IMR-90 (cell line): ENCODE measurements around the gene HORMAD2. TPM values are rescaled to one million over a fixed set of nuclear protein-coding genes. Genes with fewer than 3 reads are reported as not detected.

ENCODE experiments used
- ATAC-seq: fragments of 200-7000 bp; cut with Tn5 transposase; 2 replicates; pipeline ENCODE4 v1.9.1; 2020; ENCODE audit warnings: low read depth, mild to moderate bottlenecking, moderate library complexity
- BruUV-seq: library from RNA; stranded (reverse); fragments of 400-500 nt; replicated peaks from 2 replicates; lab custom pipeline; 2021; lab: Mats Ljungman, UMichigan
- CTCF ChIA-PET: fragments of 300-600 bp; formaldehyde crosslinking; extraction: SDS; loops from one replicate; lab custom pipeline; 2021; ENCODE audit warnings: antibody characterized with exemption; lab: Yijun Ruan, JAX
- POLR2A ChIA-PET: fragments of 300-600 bp; sonication (Branson Sonifier 250); formaldehyde crosslinking; loops from one replicate; lab custom pipeline; 2022; ENCODE audit warnings: antibody characterized with exemption; ENCODE audit not compliant: unreplicated experiment; lab: Charles Lee
- DNase-seq: peaks from one replicate; pipeline ENCODE4 v3.0.0; 2013
- H2AFZ ChIP-seq: replicated peaks from 2 replicates; pipeline ENCODE3; 2013; ENCODE audit warnings: low read length, mild to moderate bottlenecking; ENCODE audit not compliant: poor library complexity
- H2AK5ac ChIP-seq: 2 replicates; pipeline ENCODE4 v1.6.1; 2013; ENCODE audit warnings: low read depth, low read length, inconsistent platforms
- H2AK9ac ChIP-seq: replicated peaks from 2 replicates; pipeline ENCODE3; 2013; ENCODE audit warnings: mild to moderate bottlenecking, low read depth, low read length, moderate library complexity; ENCODE audit not compliant: poor library complexity
- H2BK120ac ChIP-seq: 2 replicates; pipeline ENCODE4 v1.6.1; 2013; ENCODE audit warnings: low read depth, low read length, inconsistent platforms
- H2BK15ac ChIP-seq: 3 replicates; pipeline ENCODE4 v1.6.1; 2013; ENCODE audit warnings: low read depth, low read length, inconsistent platforms
- H2BK20ac ChIP-seq: 2 replicates; pipeline ENCODE4 v1.6.1; 2013; ENCODE audit warnings: low read depth, mild to moderate bottlenecking, inconsistent platforms, low read length, moderate library complexity
- H2BK5ac ChIP-seq: 2 replicates; pipeline ENCODE4 v1.6.1; 2013; ENCODE audit warnings: mild to moderate bottlenecking, low read depth, low read length, inconsistent platforms; ENCODE audit not compliant: poor library complexity, severe bottlenecking
- H3K14ac ChIP-seq: replicated peaks from 2 replicates; pipeline ENCODE4 v1.6.1; 2013; ENCODE audit warnings: low read depth, low read length, inconsistent platforms
- H3K18ac ChIP-seq: 2 replicates; pipeline ENCODE4 v1.6.1; 2013; ENCODE audit warnings: low read depth, low read length, control low read depth
- H3K23ac ChIP-seq: 2 replicates; pipeline ENCODE4 v1.6.1; 2013; ENCODE audit warnings: low read depth, low read length, inconsistent platforms
- H3K27ac ChIP-seq: 2 replicates; pipeline ENCODE4 v1.5.1; 2013; ENCODE audit warnings: mild to moderate bottlenecking, control low read depth, low read length; ENCODE audit not compliant: insufficient read depth
- H3K27me3 ChIP-seq: 2 replicates; pipeline ENCODE4 v1.6.1; 2013; ENCODE audit warnings: low read length; ENCODE audit not compliant: control insufficient read depth, insufficient read depth
- H3K36me3 ChIP-seq: 2 replicates; pipeline ENCODE4 v1.6.1; 2013; ENCODE audit warnings: low read length, mixed read lengths; ENCODE audit not compliant: control insufficient read depth, insufficient read depth
- H3K4ac ChIP-seq: 2 replicates; pipeline ENCODE4 v1.6.1; 2013; ENCODE audit warnings: low read depth, low read length, inconsistent platforms
- H3K4me1 ChIP-seq: 2 replicates; pipeline ENCODE4 v1.6.1; 2013; ENCODE audit warnings: low read length, mixed read lengths; ENCODE audit not compliant: control insufficient read depth, insufficient read depth
- H3K4me2 ChIP-seq: 2 replicates; pipeline ENCODE4 v1.6.1; 2013; ENCODE audit warnings: low read depth, mild to moderate bottlenecking, control low read depth, low read length, moderate library complexity
- H3K4me3 ChIP-seq: 2 replicates; pipeline ENCODE4 v1.5.1; 2013; ENCODE audit warnings: low read depth, mild to moderate bottlenecking, control low read depth, low read length, moderate library complexity; ENCODE audit not compliant: insufficient read depth
- H3K56ac ChIP-seq: 2 replicates; pipeline ENCODE4 v1.6.1; 2013; ENCODE audit warnings: low read length, inconsistent platforms; ENCODE audit not compliant: insufficient read depth; ENCODE audit errors: extremely low read depth
- H3K79me1 ChIP-seq, 2 experiments: 2 replicates each; pipeline ENCODE4 v1.6.1; 2013; ENCODE audit warnings: low read length in 2 of 2, inconsistent platforms in 1 of 2, low read depth in 1 of 2
- H3K9ac ChIP-seq: 2 replicates; pipeline ENCODE4 v1.6.1; 2013; ENCODE audit warnings: low read depth, low read length, control low read depth
- H3K9me1 ChIP-seq: 2 replicates; pipeline ENCODE4 v1.6.1; 2013; ENCODE audit warnings: low read length, inconsistent platforms; ENCODE audit not compliant: insufficient read depth
- H3K9me3 ChIP-seq: 2 replicates; pipeline ENCODE4 v1.6.1; 2013; ENCODE audit warnings: low read length; ENCODE audit not compliant: control insufficient read depth, insufficient read depth
- H4K20me1 ChIP-seq: 2 replicates; pipeline ENCODE4 v1.6.1; 2013; ENCODE audit warnings: low read length, inconsistent platforms; ENCODE audit not compliant: insufficient read depth
- H4K5ac ChIP-seq: 2 replicates; pipeline ENCODE4 v1.6.1; 2013; ENCODE audit warnings: mild to moderate bottlenecking, low read depth, low read length, control low read depth
- H4K8ac ChIP-seq, 2 experiments: 2 replicates each; pipeline ENCODE4 v1.6.1; 2013; ENCODE audit warnings: low read depth in 2 of 2, low read length in 2 of 2, control low read depth in 1 of 2, inconsistent platforms in 1 of 2
- H4K91ac ChIP-seq: 2 replicates; pipeline ENCODE4 v1.6.1; 2013; ENCODE audit warnings: low read depth, low read length, inconsistent platforms; ENCODE audit not compliant: insufficient read depth
- MAFK ChIP-seq: IDR thresholded peaks from 2 replicates; pipeline ENCODE4 v1.6.1; 2012; ENCODE audit warnings: low read depth, low read length, improper control_type of control experiment
- NFE2L2 ChIP-seq: fragments of 150-350 bp; IDR thresholded peaks from 2 replicates; pipeline ENCODE4 v1.6.1; 2016; ENCODE audit warnings: low read depth, mild to moderate bottlenecking, low read length
- RAD21 ChIP-seq: IDR thresholded peaks from 2 replicates; pipeline ENCODE4 v1.6.1; 2012; ENCODE audit warnings: low read length, improper control_type of control experiment
- dilution Hi-C: fragments of 300-500 bp; cut with HindIII; formaldehyde crosslinking; loops from one replicate; pipeline ENCODE4 v1.14.3; 2018; ENCODE audit warnings: low sequenced_read_pairs; ENCODE audit not compliant: unreplicated experiment
- in situ Hi-C: fragments of 300-500 bp; cut with MboI; formaldehyde crosslinking; loops from 3 replicates; pipeline ENCODE4 v1.14.3; 2019; ENCODE audit warnings: low sequenced_read_pairs, inconsistent platforms, mixed read lengths
- intact Hi-C: fragments of 100-400 bp; cut with micrococcal nuclease; formaldehyde crosslinking; loops from 2 replicates; pipeline ENCODE4 v1.10.0; 2022
- polyA plus RNA-seq, 3 experiments: library from polyadenylated mRNA; depleted of rRNA; stranded (reverse); fragments of >200 nt; gene quantifications; 2 replicates each; pipeline ENCODE4 v1.2.3, GENCODE V29; 2012; ENCODE audit warnings: low replicate concordance in 1 of 3
- total RNA-seq: library from RNA; depleted of rRNA; stranded (reverse); fragments of >200 nt; gene quantifications from 2 replicates; pipeline ENCODE4 v1.2.3, GENCODE V29; 2012

HORMAD2 gene
- total and polyA plus RNA-seq, 2 of the 4 experiments (the other 2 are of a cell fraction): not detected

DNA sequence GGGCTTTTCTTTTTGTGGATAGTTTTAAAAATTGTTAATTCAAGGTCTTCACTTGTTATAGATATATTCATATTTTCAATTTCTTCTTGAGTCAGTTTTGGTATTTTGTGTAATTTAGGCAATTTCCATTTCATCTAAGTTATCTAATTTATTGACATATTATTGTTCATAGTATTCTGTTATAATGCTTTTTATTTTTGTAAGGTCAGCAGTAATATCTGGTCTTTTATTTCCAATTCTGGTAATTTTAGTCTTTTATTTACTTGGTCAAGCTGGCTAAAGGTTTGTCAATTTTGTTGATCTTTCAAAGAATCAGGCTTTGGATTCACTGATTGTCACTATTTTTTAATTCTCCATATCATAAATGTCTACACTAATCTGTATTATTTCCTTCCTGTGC, 60.1 kb downstream of the HORMAD2 start:
- no peak overlapping the region for H2BK15ac ChIP-seq
- ChIA-PET CTCF (no interaction called here), POLR2A (no interaction called here)
- H2BK5ac ChIP-seq: no peak overlapping the region
- H3K14ac ChIP-seq: no peak overlapping the region
- no peak overlapping the region for H3K23ac ChIP-seq
- H3K4ac ChIP-seq: no peak overlapping the region
- H2AK9ac ChIP-seq: no peak overlapping the region
- no peak overlapping the region for H2AFZ ChIP-seq
- H3K27me3 ChIP-seq: no peaks in the 10 kb centered on the region
- BruUV-seq: no TSS peak
- H3K27ac ChIP-seq: no peak overlapping the region
- no peak overlapping the region for H2AK5ac ChIP-seq
- no peak overlapping the region for H3K4me3 ChIP-seq
- in situ Hi-C loops: no loop called here
- intact Hi-C loops: no loop called here
- H3K9ac ChIP-seq: no peak overlapping the region
- H4K5ac ChIP-seq: no peak overlapping the region
- no peak for ATAC-seq
- dilution Hi-C loops: no loop called here
- H4K20me1 ChIP-seq: no peaks in the 10 kb centered on the region
- H3K9me3 ChIP-seq: peaks cover 10% of the 10 kb centered on the region
- no peak overlapping the region for H3K4me2 ChIP-seq
- no peaks in the 10 kb centered on the region for H3K36me3 ChIP-seq
- no peaks in the 10 kb centered on the region for H3K79me1 ChIP-seq
- no peak overlapping the region for H3K56ac ChIP-seq
- H2BK120ac ChIP-seq: no peak overlapping the region
- no peak overlapping the region for H4K8ac ChIP-seq
- H2BK20ac ChIP-seq: no peak overlapping the region
- TF ChIP-seq MAFK (peak; percentile 43; the same call in 1 of the 2 replicates), NFE2L2 (no peak), RAD21 (no peak)
- H3K18ac ChIP-seq: no peak overlapping the region
- H4K91ac ChIP-seq: no peak overlapping the region
- DNase-seq: no peak
- no peaks in the 10 kb centered on the region for H3K9me1 ChIP-seq
- no peaks in the 10 kb centered on the region for H3K4me1 ChIP-seq
